CD4-positive, alpha-beta T cell treated with Interleukin-10 for 1 hour (primary cell): ENCODE measurements around the gene KCNQ1.

Source experiments
- DNase-seq: peaks from one replicate; pipeline ENCODE4 v3.0.0-alpha.2; 2020

Gene KCNQ1, protein sequence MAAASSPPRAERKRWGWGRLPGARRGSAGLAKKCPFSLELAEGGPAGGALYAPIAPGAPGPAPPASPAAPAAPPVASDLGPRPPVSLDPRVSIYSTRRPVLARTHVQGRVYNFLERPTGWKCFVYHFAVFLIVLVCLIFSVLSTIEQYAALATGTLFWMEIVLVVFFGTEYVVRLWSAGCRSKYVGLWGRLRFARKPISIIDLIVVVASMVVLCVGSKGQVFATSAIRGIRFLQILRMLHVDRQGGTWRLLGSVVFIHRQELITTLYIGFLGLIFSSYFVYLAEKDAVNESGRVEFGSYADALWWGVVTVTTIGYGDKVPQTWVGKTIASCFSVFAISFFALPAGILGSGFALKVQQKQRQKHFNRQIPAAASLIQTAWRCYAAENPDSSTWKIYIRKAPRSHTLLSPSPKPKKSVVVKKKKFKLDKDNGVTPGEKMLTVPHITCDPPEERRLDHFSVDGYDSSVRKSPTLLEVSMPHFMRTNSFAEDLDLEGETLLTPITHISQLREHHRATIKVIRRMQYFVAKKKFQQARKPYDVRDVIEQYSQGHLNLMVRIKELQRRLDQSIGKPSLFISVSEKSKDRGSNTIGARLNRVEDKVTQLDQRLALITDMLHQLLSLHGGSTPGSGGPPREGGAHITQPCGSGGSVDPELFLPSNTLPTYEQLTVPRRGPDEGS

DNA sequence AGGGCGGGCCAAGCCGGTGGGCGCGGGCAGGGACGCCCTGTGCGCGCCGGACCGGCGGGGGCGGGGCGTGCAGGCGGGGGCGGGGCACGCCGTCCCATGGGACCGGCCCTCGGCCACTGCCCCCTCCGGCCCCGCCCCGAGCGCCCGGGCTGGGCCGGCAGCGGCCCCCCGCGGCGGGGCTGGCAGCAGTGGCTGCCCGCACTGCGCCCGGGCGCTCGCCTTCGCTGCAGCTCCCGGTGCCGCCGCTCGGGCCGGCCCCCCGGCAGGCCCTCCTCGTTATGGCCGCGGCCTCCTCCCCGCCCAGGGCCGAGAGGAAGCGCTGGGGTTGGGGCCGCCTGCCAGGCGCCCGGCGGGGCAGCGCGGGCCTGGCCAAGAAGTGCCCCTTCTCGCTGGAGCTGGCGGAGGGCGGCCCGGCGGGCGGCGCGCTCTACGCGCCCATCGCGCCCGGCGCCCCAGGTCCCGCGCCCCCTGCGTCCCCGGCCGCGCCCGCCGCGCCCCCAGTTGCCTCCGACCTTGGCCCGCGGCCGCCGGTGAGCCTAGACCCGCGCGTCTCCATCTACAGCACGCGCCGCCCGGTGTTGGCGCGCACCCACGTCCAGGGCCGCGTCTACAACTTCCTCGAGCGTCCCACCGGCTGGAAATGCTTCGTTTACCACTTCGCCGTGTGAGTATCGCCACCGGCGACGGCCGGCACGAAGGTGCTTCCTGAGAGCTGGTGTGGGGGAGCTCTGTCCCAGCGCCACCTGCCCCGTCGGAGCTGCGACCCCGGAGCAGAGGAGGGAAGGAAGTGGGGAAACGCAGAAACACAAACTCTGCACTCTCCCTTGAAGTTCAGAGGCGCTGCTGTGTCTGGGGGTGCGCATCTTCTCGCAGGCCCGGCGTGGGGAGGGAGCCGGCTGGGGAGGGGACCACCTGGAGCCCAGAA is at the start of gene KCNQ1:
Gene KCNQ1, plus strand, starts transcription at position 188 of the 925 bp plus-strand sequence. Its CDS starts 91 bp downstream, at position 279.
- no peak for DNase-seq

DNA sequence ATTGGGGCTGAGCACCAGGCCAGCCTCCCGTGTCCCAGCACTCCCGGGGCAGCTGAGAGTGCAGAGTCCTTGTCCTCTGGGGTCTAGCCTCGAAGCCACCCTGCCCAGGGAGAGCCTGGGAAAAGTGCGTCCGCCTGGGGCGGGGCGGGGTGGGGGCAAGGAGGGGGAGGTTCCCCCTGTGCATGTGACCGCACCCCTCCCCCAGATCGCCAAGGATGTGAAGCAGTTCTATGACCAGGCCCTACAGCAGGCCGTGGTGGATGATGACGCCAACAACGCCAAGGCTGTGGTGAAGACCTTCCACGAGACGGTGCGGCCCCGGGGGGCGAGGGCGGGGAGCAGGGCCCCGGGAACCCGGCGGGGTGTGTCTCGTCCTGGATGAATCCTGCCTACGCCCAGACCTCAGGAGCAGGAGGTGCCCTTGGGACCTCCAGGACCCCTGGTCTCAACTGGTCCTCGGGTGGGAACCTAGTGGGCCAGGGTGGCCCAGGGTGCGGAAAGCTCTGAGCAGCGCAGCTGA is 49.5 kb upstream of the KCNQ1 start:
- DNase-seq = no peak

DNA sequence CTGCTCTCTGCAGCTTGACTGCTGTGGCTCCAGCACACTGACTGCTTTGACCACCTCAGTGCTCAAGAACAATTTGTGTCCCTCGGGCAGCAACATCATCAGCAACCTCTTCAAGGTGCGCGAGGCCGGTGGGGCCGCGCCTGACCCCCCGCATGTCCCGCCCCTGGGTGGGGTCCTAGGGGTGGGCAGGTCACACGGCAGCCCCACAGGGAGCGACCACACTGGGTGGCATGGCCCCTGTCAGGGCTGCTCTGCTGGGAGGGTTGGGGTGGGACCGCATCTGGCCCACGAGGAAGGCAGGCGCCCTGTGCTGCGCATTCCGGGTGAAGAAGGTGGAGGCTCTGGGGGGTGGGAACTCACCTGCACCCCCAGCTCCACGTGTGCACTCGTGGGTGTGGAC is 49.0 kb upstream of the KCNQ1 start:
- DNase-seq = no peak

DNA sequence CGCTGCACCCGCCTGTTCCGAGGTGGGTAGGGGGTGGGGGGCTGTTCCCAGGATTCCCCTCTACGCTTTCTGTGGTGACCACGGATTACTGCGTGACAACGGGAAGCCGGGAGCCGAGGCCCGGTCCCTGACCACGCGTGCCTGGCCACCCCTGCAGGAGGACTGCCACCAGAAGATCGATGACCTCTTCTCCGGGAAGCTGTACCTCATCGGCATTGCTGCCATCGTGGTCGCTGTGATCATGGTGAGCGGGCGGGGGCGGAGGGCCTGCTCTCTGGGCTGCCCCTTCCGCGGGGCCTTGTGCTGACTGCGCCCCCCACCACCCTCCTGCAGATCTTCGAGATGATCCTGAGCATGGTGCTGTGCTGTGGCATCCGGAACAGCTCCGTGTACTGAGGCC is 48.3 kb upstream of the KCNQ1 start:
- no peak for DNase-seq

DNA sequence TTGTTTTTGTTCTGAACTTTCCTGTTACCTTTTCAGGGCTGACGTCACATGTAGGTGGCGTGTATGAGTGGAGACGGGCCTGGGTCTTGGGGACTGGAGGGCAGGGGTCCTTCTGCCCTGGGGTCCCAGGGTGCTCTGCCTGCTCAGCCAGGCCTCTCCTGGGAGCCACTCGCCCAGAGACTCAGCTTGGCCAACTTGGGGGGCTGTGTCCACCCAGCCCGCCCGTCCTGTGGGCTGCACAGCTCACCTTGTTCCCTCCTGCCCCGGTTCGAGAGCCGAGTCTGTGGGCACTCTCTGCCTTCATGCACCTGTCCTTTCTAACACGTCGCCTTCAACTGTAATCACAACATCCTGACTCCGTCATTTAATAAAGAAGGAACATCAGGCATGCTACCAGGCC is 47.8 kb upstream of the KCNQ1 start:
- no peak for DNase-seq

DNA sequence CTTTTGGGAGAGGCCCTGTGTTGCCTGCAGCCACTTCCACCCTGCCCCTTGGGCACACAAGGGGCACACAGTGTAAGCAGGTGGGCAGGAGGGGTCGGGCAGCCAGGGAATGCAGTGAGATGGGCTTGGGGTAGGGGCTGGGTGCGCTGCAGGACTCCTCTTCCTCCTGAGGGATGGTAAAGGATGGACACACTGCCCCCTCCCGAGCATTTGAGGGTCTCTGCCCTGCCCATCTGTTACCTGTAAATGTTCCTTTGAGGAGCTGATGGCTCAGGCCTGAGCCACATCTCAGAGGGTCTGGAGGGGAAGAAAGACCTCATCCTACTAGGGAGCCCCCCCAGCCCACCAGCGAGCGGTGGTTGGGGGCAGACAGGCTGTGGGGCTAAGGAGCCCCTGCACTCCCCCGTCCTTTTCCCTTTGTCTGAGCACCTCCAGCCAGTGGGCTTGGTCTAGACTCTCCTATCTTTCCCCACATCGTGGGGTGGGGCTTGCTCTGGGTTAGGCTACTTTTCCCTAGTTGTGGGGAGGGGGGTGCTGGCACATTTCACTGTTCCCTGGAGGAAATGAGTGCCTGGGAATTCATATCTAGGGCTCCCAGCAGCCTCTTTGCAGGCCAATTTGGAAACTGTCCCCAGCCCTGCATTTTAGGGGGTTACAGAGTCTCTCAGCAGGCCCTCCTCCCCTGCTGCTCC is 46.0 kb upstream of the KCNQ1 start:
- no peak for DNase-seq

DNA sequence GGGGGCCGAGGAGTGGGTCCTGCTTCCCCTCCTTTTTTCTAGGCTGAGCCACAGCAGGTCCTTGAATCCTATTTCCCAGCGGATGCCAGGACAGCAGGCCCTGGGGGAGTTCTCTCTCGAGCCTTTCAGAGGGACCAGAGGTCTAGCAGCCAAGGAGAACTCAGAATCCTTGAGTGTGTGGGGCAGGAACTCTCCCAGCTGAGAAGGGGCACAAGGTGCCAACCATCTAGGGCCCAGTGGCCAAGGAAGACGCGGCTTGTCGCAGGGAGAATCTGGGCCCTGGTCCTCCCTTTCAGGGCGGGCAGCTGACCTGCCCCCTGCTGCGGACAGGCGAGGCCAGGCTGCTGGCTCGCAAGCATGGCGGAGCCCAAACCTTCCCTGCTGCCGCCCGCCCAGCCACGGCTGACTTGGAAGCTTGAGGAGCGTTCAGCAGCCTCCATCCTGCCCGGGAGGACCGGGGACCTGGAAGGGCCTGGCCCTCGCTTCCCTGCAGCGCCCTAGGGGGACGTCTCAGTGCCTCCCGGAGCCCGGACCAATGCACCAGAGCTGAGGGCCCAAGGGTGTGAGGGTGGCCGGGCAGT is 45.2 kb upstream of the KCNQ1 start:
- DNase-seq = no peak

DNA sequence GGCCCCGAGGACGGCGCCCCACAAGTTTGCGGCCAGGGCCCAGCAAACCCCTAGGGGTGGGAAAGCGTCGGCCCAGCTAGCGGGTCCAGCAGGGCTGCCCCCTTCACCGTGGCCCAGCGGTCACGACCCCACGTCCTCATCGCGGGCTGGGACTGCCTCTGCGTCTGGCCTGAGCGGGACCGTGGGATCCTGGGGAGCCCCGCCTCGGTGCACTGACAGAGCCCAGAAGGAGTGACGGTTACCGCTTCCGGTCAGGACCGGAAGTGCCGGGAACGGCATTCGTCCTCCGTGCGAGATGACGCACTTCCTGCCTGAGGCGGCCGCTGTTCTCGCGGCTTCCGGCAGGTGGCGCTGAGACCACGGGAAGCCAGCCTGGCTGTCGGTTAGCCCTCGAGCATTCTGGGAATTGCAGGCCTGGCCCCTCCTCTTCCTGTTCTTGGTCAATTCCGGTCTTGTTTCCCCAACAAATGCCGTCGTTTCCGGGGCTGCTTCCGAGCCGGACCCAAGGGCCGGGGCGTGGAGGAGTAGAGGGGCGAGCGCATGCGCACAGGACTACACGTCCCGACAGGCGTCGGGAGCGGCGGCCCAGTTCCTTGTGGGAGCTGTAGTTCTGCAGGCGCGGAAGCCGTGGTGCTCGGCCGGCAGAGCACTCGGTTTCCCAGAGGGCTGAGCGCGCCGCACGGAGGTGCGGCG is 44.6 kb upstream of the KCNQ1 start, which contains the start of gene TSSC4:
Gene TSSC4, plus strand, starts transcription at position 682 of the 693 bp plus-strand sequence. CDS start 1,884 bp downstream, outside the sequence.
- peak; percentile 100 for DNase-seq

DNA sequence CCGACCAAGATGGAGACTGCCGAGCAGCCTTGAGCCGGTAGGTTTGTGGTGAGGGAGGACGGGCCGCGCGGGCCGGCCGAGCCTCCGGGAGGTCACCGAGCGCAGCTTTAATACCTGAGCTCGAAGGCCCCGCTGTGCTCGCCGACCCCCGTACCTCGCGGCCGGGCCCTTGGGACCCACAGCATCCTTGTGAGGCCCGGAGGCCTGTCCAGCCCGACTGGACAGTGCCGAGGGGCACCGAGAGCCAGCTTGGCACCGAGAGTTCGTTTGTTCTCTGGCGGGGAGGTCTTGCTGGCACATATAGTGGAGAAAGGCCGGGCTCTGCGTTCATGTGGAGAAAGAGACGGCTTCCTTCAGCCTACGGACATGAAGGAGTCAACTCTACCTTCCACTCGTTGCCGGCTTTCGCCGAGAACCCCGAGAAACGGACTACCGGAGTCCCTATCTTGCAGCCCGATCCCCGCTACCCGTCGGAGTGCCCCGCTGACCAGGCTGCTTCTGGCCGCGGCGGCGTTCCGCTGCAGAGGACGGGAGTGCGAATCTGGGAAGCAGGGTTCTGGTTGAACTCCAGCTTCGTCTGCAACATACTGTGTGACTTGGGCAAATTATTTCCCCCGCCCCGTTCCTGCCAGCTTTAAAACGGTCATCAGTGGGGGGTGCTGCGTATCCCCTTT is 43.9 kb upstream of the KCNQ1 start:
- DNase-seq = no peak

DNA sequence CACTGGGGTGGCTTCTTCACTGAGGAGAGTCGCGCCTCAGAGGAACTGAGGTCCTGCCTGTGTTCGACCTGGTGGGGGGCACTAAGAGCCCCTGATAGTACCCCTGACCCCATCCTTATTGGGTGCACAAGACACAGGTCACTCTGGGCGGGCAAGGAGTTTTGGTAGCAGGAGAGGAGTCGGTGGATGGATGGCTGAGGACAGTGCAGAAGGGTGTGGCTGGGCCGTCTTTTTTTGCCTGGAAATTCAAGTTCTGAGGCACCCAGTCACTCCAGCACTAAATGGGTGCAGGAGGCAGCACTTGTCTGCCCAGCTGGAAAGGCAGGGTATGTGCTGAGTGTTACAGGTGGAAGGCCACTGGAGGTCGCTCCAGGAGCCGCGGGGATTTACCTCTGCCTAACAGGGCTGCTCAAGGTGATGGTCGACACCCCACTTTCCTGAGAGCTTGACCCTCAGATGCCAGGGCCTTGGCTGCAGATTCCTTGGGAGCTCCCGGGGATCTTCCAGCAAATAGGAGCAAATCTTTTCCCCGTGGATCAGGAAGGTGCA is 43.3 kb upstream of the KCNQ1 start:
- no peak for DNase-seq

DNA sequence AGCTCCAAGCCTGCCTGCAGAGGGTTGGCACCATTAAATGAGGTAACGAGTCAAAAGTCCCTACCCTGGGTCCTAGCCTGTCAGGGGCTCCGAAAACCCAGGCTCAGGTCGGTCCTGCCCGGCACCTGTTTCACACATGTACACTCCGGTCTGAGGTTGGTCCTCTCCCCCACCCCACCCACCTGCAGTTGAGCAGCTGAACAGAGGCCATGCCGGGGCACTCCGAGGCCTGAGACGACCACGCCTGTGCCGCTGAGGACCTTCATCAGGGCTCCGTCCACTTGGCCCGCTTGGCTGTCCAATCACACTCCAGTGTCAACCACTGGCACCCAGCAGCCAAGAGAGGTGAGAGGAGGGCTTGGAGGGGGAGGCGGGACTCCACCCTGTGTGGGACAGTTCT is 42.7 kb upstream of the KCNQ1 start:
- no peak for DNase-seq

DNA sequence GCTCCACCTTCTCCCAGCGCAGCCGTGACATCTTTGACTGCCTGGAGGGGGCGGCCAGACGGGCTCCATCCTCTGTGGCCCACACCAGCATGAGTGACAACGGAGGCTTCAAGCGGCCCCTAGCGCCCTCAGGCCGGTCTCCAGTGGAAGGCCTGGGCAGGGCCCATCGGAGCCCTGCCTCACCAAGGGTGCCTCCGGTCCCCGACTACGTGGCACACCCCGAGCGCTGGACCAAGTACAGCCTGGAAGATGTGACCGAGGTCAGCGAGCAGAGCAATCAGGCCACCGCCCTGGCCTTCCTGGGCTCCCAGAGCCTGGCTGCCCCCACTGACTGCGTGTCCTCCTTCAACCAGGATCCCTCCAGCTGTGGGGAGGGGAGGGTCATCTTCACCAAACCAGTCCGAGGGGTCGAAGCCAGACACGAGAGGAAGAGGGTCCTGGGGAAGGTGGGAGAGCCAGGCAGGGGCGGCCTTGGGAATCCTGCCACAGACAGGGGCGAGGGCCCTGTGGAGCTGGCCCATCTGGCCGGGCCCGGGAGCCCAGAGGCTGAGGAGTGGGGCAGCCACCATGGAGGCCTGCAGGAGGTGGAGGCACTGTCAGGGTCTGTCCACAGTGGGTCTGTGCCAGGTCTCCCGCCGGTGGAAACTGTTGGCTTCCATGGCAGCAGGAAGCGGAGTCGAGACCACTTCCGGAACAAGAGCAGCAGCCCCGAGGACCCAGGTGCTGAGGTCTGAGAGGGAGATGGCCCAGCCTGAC is 41.7 kb upstream of the KCNQ1 start:
- no peak for DNase-seq

DNA sequence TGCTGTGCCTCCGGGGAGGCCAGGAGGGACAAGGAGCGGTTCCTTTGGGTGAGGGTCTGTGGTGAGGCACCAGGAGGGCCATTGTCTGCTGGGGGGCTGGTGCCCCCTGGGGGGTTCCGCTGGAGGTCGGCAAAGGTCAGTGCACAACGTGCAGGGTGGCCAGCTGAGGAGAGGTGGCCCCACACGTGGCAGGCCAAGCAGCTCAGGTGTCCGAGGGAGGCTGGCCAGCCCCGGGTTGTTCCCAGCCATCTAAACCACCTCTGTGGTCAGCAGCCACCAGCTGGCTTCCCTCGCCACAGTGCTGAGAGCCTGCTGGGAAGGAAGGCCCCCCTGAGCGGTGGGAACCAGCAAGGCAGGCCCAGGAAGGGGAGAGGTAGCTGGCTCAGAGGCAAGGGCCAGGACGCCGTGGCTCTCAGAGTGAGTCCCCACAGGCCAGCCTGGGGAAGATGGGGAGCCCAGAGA is 40.0 kb upstream of the KCNQ1 start:
- DNase-seq = no peak

DNA sequence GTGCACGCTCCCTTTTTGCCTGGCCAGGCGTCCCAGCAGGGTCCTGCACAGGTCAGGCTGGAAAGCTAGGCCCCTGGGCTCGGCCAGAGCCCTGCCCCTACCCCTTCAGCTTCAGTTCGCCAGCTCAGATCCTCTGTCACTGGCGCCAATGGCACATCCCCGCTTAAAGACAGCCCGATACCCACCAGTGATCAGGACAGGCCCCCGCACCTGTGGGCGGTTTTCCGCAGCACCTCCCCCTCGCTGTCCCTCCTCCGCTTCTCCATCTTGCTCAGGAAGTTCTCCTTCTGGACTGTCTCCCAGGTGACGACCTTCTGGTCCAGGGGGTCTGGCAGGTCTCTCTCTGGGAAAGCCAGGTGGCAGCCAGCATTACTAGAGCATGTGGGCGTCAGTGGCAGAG is 38.4 kb upstream of the KCNQ1 start:
- DNase-seq = no peak

DNA sequence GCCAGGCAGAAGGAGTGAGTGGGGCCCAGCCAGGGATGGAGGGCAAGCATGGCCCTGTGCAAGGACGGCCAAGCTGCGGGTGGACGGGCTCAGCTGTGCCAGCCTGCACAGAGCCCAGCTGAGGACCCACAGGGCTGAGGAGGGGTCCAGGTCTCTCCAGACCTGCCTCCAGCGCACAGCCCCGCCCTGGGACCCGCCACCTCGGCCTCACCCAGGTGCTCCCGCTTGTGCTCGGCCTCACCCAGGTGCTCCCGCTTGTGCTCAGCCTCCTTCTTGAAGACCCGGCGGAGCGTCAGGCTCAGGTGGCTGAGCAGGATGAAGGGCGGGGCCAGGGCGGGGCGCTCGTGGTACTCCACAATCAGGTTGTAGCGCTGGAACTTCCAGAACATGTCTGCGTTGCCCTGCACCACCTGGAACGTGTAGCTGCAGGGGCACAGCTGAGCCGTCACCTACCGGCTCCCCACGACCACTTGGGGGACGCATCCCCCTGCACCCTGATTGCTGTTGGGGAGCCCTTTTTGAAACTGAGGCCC is 37.9 kb upstream of the KCNQ1 start:
- DNase-seq = no peak

DNA sequence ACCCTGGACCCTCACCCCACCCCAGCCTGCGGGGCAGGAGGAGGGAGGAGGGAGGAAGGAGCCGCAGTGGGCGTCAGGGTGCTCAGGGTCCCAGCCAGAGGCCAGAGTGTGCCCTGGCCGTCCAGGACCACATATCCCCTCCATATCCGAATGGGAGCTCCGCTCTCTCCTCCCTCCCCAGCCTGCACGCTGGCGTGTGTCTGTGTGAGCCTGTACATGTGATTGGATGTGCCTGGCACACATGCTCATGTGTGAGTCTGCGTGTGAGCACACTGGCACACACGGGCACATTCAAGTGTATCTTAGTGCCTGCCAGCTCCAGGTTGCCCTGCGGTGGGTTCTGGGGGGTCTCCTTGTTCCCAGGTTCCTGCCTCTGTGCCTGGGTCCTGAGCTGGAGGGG is 36.1 kb upstream of the KCNQ1 start:
- no peak for DNase-seq

DNA sequence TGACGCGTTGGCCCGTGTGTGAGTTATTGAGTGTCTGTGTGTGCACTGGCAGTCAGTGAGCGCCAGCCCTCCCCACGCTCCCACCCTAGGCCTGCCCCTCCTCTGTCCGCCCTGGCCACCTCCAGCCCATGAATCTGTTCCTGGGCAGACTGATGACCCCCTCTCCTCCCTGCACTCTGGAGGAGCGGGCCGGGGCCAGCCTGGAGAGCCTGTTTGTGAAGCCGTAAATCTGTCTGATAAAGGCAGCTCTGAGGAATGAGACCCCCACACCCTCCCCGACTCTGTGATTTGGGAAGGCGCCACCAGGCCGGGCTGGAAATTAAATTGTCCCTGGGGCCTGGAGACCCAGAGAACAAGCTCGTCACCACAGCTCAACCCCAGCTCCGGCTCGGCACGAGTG is 35.7 kb upstream of the KCNQ1 start:
- DNase-seq = no peak

DNA sequence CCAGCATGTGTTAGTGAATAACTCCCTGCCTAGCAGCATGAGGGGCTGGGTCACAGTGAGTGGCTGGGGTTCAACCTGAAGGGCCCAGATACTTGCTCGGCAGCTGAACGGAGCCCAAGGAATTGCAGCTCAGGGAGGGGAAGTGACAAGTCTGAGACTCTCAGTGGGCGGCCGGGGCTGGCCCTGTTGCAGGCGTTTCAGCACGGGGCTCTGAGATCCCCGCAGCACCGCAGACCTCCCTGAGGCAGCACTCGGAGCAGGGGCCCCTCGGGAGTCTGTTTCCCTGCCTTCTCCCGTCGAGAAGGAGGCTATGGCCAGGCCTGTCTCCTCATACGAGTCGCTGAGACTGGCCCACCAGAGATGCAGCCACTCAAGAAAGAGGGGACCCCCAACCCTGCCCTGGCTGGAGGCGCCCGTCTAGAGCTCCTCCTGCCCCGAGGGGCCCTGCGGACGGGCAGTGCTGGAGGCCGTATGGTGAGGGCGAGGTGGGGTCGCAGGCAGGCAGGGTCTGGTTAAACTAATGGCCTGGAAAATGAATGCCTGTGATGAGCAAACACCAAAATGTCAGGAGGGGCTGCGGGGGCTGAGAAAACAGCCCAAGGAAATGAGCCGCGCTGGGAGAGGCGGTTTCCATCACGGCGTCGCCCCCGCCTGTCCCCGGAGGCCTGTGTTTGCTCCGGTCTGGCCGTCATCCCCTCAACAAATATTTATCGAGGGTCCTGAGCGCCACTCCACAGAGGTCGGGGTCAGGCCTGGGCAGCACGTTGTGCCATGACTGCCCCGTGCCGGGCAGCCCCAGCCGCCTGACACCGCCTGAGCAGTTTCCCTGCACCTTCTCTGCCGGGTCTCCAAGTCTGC is 35.0 kb upstream of the KCNQ1 start:
- DNase-seq = no peak
